Transverse colon (tissue), 4 donors: Measurements from ENCODE around the gene FAAH. TPM values are rescaled to one million over a fixed set of nuclear protein-coding genes. Genes with fewer than 3 reads are reported as not detected.

Source experiments
- DNase-seq: peaks from one replicate; pipeline ENCODE4 v3.0.0-alpha.2; 2019
- H3K27ac ChIP-seq, 4 donors: fragments of 200-600 bp; sonication (generic); 2 replicates each; pipeline ENCODE4 v1.5.1; 2016 to 2018; ENCODE audit warnings: inconsistent platforms in 4 of 4
- H3K27me3 ChIP-seq: fragments of 200-600 bp; sonication (generic); 2 replicates; pipeline ENCODE4 v1.5.1; 2017; ENCODE audit warnings: inconsistent platforms
- H3K36me3 ChIP-seq, 4 donors: fragments of 200-600 bp; sonication (generic); 2 replicates each; pipeline ENCODE4 v1.5.1; 2017 to 2019; ENCODE audit warnings: inconsistent platforms in 4 of 4
- H3K4me1 ChIP-seq, 4 donors: fragments of 200-600 bp; sonication (generic); 2 replicates each; pipeline ENCODE4 v1.5.1; 2017 to 2020; ENCODE audit warnings: inconsistent platforms in 4 of 4
- H3K4me3 ChIP-seq, 4 donors: fragments of 200-600 bp; sonication (generic); 1 replicate in 1 of 4; 2 replicates in 3 of 4; pipeline versions ENCODE4 v1.5.1 to v1.6.1; 2017 to 2019; ENCODE audit warnings: inconsistent platforms in 4 of 4
- H3K9me3 ChIP-seq, 2 donors: fragments of 200-600 bp; sonication (generic); 2 replicates each; pipeline ENCODE4 v1.5.1; 2017 to 2019; ENCODE audit warnings: inconsistent platforms in 2 of 2
- EP300 ChIP-seq: sonication (generic); formaldehyde crosslinking; IDR thresholded peaks from one replicate; pipeline ENCODE4 v1.6.1; 2017; ENCODE audit warnings: antibody characterized with exemption, low read depth
- POLR2A ChIP-seq: fragments of 450-650 bp; IDR thresholded peaks from one replicate; pipeline ENCODE4 v1.6.1; 2016; ENCODE audit warnings: antibody characterized with exemption, mild to moderate bottlenecking, moderate library complexity
- POLR2AphosphoS5 ChIP-seq, 3 donors: sonication (generic); formaldehyde crosslinking; IDR thresholded peaks; one replicate each; pipeline ENCODE4 v1.6.1; 2016; ENCODE audit warnings: antibody characterized with exemption in 3 of 3
- WGBS, 2 donors: methylation state at CpG; one replicate each; pipeline ENCODE4 v1.1.5; 2018; ENCODE audit warnings: low coverage in 1 of 2; 5-methylcytosine and 5-hydroxymethylcytosine counted together
- in situ Hi-C, 4 donors: fragments of 200-750 bp; cut with MboI; loops; one replicate each; pipeline versions ENCODE4 v1.15.0 to v1.15.1; 2017; ENCODE audit warnings: low sequenced_read_pairs in 3 of 4, low pct_ligation_motif_present in 1 of 4, low pct_unique_long_range_greater_than_20kb in 1 of 4
- intact Hi-C: fragments of 100-400 bp; cut with DNase I; formaldehyde crosslinking; loops from one replicate; pipeline ENCODE4 v1.15.1; 2023; ENCODE audit warnings: low total_unique reads
- total RNA-seq, 4 donors: library from RNA; depleted of rRNA; stranded (reverse); fragments of >200 nt; gene quantifications; one replicate each; pipeline ENCODE4 v1.1.0, GENCODE V29; 2016
- TF ChIP-seq, protein P1 (sequence below), 5 experiments: fragments of 200-600 bp in 3 of 5; fragments of 450-650 bp in 2 of 5; sonication (generic) in 3 of 5; IDR thresholded peaks; 1 replicate in 2 of 5; 2 replicates in 3 of 5; pipeline ENCODE4 v1.5.1; 2016 to 2017; ENCODE audit warnings: antibody characterized with exemption in 5 of 5, inconsistent platforms in 3 of 5, mild to moderate bottlenecking in 2 of 5, moderate library complexity in 1 of 5

The FAAH gene
- total RNA-seq, 4 donors from 2014 or later: 90.8 to 349 (median 141) TPM

DNA sequence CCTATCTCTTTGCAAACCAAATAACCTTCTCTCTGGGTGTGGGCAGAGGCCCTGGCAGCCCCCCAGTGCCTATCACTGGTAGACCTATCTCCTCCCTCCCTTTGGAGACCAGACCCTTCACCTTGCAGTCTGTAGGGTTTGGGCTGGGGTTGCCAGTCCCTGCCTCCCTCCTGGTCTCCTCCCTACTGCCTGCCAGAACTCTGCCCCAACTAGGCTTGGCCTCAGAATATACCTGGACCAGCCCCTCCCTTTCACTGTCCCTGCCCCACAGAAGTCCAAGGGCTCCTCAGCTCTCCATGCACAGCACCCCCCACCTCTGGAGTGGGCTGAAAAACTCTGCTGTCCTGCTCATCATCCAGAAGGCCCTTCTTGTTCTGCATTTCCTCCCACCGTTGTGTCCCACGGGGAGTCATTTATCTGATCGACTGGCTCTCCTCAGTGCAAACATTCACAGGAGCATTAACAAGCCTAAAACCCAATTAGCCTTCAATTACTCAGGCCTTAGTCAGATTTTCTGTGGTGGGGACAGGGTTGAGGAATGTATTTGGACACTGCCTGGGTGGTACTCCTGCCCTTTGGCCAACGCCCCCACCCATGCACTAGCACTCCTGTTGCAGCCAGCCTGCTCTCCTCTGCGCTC is 67.8 kb downstream of the FAAH start:
- TF ChIP-seq POLR2A (no peak), POLR2AphosphoS5 (IDR thresholded peaks at IDR 0.05) (no peak), EP300 (no peak)
- TF ChIP-seq, protein P1, sequence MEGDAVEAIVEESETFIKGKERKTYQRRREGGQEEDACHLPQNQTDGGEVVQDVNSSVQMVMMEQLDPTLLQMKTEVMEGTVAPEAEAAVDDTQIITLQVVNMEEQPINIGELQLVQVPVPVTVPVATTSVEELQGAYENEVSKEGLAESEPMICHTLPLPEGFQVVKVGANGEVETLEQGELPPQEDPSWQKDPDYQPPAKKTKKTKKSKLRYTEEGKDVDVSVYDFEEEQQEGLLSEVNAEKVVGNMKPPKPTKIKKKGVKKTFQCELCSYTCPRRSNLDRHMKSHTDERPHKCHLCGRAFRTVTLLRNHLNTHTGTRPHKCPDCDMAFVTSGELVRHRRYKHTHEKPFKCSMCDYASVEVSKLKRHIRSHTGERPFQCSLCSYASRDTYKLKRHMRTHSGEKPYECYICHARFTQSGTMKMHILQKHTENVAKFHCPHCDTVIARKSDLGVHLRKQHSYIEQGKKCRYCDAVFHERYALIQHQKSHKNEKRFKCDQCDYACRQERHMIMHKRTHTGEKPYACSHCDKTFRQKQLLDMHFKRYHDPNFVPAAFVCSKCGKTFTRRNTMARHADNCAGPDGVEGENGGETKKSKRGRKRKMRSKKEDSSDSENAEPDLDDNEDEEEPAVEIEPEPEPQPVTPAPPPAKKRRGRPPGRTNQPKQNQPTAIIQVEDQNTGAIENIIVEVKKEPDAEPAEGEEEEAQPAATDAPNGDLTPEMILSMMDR (IDR thresholded peaks at IDR 0.05): no peak
- Histone ChIP-seq H3K4me3 (no peak overlapping the region), H3K9me3 (no peaks in the 10 kb centered on the region), H3K27ac (no peak overlapping the region), H3K27me3 (peaks cover 28% of the 10 kb centered on the region), H3K36me3 (no peaks in the 10 kb centered on the region), H3K4me1 (peaks cover 2 to 8% (median 6%) of the 10 kb centered on the region in 4 donors)
- no peak for DNase-seq
- intact Hi-C loops: no loop called here
- WGBS, 2 donors: 56 to 57% methylated on average over 5 of the region's 5 CpGs
- in situ Hi-C loops: loop anchor here in 2 of 4 donors (25.0 kb wide), 1 partner anchor 275 kb away; no protein-coding TSS in a partner anchor

Other genes starting within 250 kb of the FAAH start
- gene TSPAN1, start 219.2 kb upstream of the FAAH start, total RNA-seq: 1,000 to 10,000 TPM in 2 of 4 donors, 100 to 1,000 TPM in 2; 228 to 1,657 (median 1,038) TPM
- gene P3R3URF, start 217.8 kb upstream of the FAAH start, total RNA-seq: not detected
- gene POMGNT1, start 195.9 kb upstream of the FAAH start, total RNA-seq: 10 to 100 TPM; 13.3 to 35.5 (median 27.6) TPM
- 1 to 10 TPM in 3 of 4 donors, not detected in 1; 1.9 to 7.0 (median 2.3) TPM for gene LURAP1, start 191.0 kb upstream of the FAAH start, total RNA-seq
- 10 to 100 TPM in 1 of 4 donors, 1 to 10 TPM in 3; 1.3 to 69.9 (median 3.6) TPM for gene RAD54L, start 146.6 kb upstream of the FAAH start, total RNA-seq
- gene LRRC41, start 90.7 kb upstream of the FAAH start, total RNA-seq: 10 to 100 TPM; 43.4 to 64.3 (median 60.5) TPM
- 100 to 1,000 TPM; 108 to 575 (median 330) TPM for gene UQCRH, start 90.6 kb upstream of the FAAH start, total RNA-seq
- gene NSUN4, start 53.5 kb upstream of the FAAH start, total RNA-seq: 10 to 100 TPM in 2 of 4 donors, 1 to 10 TPM in 2; 5.6 to 19.7 (median 12.9) TPM
- gene DMBX1, start 95.5 kb downstream of the FAAH start, total RNA-seq: not detected
- not detected for gene KNCN, start 157.3 kb downstream of the FAAH start, total RNA-seq
- gene MKNK1, start 210.0 kb downstream of the FAAH start, total RNA-seq: 10 to 100 TPM; 59.5 to 80.5 (median 62.3) TPM
- gene MOB3C, start 222.5 kb downstream of the FAAH start, total RNA-seq: 10 to 100 TPM; 12.9 to 20.6 (median 14.8) TPM